Measurements from ENCODE around the gene HOMER2.

Gene HOMER2

DNA sequence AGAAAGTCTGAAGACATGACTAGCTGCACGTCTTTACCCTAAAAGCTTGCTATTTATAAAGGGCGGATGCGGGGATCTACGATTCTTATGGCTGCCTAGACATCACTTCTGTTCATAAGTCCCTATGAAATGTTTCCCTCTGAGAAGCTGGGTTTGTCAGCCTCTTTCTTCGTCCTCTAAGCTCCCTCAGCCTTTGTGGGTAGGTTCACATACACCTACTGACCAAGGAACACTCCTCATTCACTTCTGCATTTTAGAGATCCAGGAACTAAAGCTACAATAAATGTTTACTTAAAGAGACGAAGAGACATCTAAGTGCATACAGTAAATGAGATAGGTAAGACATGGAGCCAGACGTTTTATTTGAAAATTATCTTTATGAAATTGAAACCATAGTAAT lies 16.8 kb upstream of the HOMER2 start:
- in situ Hi-C loops (cut with HindIII; ENCODE audit: low sequenced_read_pairs), result no loop called here
- H3K4me3 ChIP-seq (ENCODE audit: low read depth, low read length), result no peak overlapping the region
- DNase-seq (ENCODE audit: low read depth), result no peak
- TF ChIP-seq, protein P1, sequence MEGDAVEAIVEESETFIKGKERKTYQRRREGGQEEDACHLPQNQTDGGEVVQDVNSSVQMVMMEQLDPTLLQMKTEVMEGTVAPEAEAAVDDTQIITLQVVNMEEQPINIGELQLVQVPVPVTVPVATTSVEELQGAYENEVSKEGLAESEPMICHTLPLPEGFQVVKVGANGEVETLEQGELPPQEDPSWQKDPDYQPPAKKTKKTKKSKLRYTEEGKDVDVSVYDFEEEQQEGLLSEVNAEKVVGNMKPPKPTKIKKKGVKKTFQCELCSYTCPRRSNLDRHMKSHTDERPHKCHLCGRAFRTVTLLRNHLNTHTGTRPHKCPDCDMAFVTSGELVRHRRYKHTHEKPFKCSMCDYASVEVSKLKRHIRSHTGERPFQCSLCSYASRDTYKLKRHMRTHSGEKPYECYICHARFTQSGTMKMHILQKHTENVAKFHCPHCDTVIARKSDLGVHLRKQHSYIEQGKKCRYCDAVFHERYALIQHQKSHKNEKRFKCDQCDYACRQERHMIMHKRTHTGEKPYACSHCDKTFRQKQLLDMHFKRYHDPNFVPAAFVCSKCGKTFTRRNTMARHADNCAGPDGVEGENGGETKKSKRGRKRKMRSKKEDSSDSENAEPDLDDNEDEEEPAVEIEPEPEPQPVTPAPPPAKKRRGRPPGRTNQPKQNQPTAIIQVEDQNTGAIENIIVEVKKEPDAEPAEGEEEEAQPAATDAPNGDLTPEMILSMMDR (IDR thresholded peaks at IDR 0.05; ENCODE audit: low read depth, low read length, missing control alignments), result no peak

DNA sequence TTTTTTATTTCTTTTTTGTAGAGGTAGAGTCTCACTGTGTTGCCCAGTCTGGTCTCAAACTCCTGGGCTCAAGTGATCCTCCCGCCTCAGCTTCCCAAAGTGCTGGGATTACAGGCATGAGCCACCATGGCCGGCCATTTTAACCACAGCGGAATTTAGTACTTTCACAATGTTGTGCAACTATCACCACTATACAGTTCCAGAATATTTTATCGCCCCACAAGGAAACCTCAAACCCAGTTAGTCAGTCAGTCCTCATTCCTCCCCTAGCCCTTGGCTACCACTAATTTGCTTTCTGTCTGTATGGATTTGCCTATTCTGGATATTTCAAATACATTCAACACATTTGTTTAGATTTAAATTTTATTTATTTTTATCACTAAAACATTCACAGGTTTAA lies 15.5 kb upstream of the HOMER2 start:
- no peak overlapping the region for H3K4me3 ChIP-seq (ENCODE audit: low read depth, low read length)
- TF ChIP-seq, protein P1 (IDR thresholded peaks at IDR 0.05; ENCODE audit: low read depth, low read length, missing control alignments), result no peak
- DNase-seq (ENCODE audit: low read depth), result peak; percentile 15
- in situ Hi-C loops (cut with HindIII; ENCODE audit: low sequenced_read_pairs), result no loop called here

DNA sequence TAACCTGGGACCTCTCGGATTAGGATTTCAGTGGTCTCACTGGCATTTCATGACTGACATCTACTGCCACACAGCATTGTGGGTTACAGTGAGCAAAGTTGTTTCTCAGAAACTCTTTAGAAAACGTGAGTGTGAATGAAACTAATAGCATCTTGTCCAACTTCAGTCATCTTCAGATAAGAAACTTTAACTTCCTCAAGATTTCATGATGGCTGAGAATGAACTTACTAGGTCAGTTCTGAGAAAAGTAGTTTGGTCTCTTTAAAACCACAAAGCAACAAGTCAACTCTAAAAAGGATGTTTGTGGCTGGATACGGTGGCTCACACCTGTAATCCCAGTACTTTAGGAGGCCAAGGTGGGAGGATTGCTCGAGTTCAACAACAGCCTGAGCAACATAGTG lies 14.2 kb upstream of the HOMER2 start:
- DNase-seq (ENCODE audit: low read depth), result no peak
- TF ChIP-seq, protein P1 (IDR thresholded peaks at IDR 0.05; ENCODE audit: low read depth, low read length, missing control alignments), result no peak
- no peak overlapping the region for H3K4me3 ChIP-seq (ENCODE audit: low read depth, low read length)
- in situ Hi-C loops (cut with HindIII; ENCODE audit: low sequenced_read_pairs), result no loop called here

DNA sequence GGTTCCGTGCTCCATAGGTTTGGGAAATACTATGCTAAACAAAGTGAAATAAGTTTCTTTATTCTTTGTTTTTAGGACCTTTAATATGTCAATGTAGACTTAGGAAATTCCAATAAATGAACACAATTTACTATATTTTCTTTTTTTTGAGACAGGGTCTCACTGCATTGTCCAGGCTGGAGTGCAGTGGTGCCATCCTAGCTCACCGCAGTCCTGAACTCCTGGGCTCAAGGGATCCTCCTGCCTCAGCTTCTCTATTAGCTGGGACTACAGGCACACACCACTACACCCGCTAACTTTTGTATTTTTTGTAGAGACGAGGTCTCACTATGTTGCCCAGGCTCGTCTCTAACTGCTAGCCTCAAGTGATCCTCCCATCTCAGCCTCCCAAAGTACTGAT lies 12.4 kb upstream of the HOMER2 start:
- no peak for DNase-seq (ENCODE audit: low read depth)
- TF ChIP-seq, protein P1 (IDR thresholded peaks at IDR 0.05; ENCODE audit: low read depth, low read length, missing control alignments), result no peak
- no peak overlapping the region for H3K4me3 ChIP-seq (ENCODE audit: low read depth, low read length)
- in situ Hi-C loops (cut with HindIII; ENCODE audit: low sequenced_read_pairs), result no loop called here

DNA sequence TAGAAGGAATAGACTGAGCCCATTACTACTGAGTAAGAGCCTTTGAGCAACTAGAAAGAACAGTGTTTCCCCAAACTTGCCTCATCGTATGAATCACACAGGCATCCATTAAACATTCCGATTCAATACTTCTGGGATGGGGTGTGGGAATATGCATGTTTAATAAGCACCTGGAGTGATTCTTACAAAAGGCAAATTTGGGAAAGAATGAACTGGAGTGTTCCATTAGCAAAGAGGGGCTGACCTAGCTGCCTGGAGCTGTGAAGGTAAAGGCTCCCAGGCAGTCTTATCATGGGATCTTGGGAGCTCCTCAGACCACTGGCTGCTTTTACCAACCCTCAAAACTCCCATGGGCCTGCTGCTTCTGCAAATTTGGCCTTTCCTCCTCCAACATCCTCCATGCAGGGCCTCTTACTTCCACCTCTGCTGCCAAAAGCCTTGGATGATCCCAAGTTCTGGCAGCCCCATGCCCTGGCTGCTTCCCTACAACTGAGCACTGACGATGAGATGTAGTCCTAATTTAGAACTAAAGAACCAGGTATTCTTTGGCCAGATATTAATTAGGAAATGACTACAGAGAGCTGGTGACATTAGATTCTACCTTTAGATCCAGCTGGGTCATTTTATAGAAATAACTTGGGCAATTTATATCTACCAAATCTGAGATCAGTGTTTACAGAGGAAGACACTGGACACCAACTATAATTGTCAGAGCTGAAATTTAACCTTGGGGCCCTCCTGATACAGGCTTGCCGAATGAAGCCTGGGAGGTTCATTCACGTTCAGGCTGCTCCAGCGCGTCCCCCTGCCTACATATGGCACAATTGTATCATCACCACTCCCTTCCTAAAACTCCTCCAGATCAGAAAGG lies 11.2 kb upstream of the HOMER2 start:
- no peak for DNase-seq (ENCODE audit: low read depth)
- no peak overlapping the region for H3K4me3 ChIP-seq (ENCODE audit: low read depth, low read length)
- in situ Hi-C loops (cut with HindIII; ENCODE audit: low sequenced_read_pairs), result no loop called here
- TF ChIP-seq, protein P1 (IDR thresholded peaks at IDR 0.05; ENCODE audit: low read depth, low read length, missing control alignments), result no peak

DNA sequence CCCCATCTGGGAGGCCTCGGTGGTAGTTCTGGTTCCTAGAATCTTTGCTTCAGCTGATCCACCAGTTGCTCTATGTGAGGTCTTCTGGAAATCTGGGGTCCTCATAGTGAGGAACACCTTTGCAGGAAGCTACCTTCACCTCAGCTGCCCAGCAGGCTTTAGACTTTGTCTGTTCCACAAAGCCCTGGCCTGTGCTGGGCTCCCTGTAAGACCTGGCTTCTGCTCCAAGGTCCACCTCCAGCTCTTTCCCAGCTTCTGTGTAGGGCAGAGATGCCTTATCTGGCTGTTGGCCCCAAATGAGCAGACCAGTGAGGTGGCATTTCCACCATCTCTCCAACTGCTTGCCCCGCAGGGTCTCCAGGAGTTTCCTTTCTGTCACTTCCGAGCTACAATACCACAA lies 8.2 kb upstream of the HOMER2 start:
- TF ChIP-seq, protein P1 (IDR thresholded peaks at IDR 0.05; ENCODE audit: low read depth, low read length, missing control alignments), result no peak
- DNase-seq (ENCODE audit: low read depth), result no peak
- in situ Hi-C loops (cut with HindIII; ENCODE audit: low sequenced_read_pairs), result no loop called here
- H3K4me3 ChIP-seq (ENCODE audit: low read depth, low read length), result no peak overlapping the region
